ENCODE results near the gene ZNF341.

DNA sequence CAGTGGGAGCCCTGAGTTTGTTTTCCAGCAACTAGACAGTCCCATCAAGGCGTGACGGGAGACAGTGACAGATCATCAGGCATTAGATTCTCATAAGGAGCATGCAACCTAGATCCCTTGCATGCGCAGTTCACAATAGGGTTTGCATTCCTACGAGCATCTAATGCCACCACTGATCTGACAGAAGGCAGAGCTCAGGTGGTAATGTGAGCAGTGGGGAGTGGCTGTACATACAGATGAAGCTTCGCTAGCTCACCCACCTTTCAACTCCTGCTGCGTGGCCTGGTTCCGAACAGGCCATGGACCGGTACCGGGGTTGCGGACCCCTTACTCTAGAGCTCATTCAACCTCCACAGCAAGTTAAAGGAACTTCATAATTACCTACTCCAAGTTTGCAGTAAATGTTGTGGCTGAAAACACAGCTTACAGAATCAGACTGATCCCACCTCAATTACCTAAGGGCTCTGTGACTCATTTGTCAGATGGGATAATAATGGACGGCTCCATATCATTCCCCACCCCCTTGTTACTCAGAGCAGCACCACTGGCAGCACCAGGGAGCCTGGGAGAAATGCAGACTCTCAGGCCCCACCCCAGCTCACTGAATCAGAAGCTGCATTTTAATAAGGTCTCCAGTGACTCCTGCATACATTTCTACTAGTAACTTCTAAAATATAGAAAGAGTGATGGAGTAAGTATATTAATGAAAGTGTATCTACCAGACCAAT is 27.4 kb upstream of the ZNF341 start:
- TF ChIP-seq CTCF (IDR thresholded peaks at IDR 0.05; ENCODE audit: poor library complexity, severe bottlenecking) (no peak), POLR2AphosphoS5 (IDR thresholded peaks at IDR 0.05) (no peak), REST (IDR thresholded peaks at IDR 0.05; ENCODE audit: borderline replicate concordance) (no peak), RAD21 (conservative IDR thresholded peaks at IDR 0.05) (no peak), TAF1 (IDR thresholded peaks at IDR 0.05; ENCODE audit: low read depth) (no peak), EZH2 (IDR thresholded peaks at IDR 0.05; ENCODE audit: borderline replicate concordance, insufficient read depth, low read length, poor library complexity, severe bottlenecking) (no peak), EP300 (conservative IDR thresholded peaks at IDR 0.05; ENCODE audit: poor library complexity, severe bottlenecking) (no peak), SMC3 (conservative IDR thresholded peaks at IDR 0.05; ENCODE audit: poor library complexity) (no peak), MXI1 (conservative IDR thresholded peaks at IDR 0.05; ENCODE audit: poor library complexity, severe bottlenecking) (no peak)

Measured in neural cell (in vitro differentiated cells).